PC-9 (cell line): Measurements from ENCODE around the gene TREH.

Source experiments
- EZH2 ChIP-seq: fragments of 200-600 bp; sonication (generic); IDR thresholded peaks from 2 replicates; pipeline ENCODE4 v1.8.0; 2017; ENCODE audit warnings: antibody characterized with exemption, low read depth
- TF ChIP-seq, protein P1 (sequence below): fragments of 200-600 bp; sonication (generic); conservative IDR thresholded peaks from 2 replicates; pipeline ENCODE4 v1.6.1; 2017; ENCODE audit warnings: mixed run types, antibody characterized with exemption, mild to moderate bottlenecking, moderate library complexity

DNA sequence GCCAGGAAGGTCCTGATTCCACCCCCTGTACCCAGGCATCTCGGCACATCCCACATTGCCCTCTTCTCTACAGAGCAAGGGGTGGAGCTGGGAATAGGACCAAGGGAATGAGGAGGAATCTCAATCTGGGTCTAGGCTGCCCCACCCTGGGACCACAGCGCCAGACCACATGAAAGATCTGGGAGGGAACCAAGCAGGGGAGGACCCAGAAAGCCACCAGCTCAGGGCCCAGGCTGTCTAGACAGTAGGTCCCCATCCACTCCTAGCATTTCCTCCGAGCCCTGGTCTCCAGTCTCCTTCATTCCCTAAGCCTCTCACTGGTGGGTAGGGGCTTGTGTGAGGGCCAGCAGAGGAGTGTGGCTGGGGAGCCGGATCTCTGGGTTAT is 60.5 kb downstream of the TREH start:
- TF ChIP-seq, protein P1, sequence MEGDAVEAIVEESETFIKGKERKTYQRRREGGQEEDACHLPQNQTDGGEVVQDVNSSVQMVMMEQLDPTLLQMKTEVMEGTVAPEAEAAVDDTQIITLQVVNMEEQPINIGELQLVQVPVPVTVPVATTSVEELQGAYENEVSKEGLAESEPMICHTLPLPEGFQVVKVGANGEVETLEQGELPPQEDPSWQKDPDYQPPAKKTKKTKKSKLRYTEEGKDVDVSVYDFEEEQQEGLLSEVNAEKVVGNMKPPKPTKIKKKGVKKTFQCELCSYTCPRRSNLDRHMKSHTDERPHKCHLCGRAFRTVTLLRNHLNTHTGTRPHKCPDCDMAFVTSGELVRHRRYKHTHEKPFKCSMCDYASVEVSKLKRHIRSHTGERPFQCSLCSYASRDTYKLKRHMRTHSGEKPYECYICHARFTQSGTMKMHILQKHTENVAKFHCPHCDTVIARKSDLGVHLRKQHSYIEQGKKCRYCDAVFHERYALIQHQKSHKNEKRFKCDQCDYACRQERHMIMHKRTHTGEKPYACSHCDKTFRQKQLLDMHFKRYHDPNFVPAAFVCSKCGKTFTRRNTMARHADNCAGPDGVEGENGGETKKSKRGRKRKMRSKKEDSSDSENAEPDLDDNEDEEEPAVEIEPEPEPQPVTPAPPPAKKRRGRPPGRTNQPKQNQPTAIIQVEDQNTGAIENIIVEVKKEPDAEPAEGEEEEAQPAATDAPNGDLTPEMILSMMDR = no peak
- no peak for TF ChIP-seq EZH2
